Uterus (tissue), 2 donors: ENCODE data around the gene PCBP2.

Source experiments
- POLR2A ChIP-seq, 2 donors: fragments of 450-650 bp; IDR thresholded peaks; one replicate each; pipeline ENCODE4 v1.6.1; 2016; ENCODE audit warnings: antibody characterized with exemption in 2 of 2, mild to moderate bottlenecking in 1 of 2, moderate library complexity in 1 of 2
- TF ChIP-seq, protein P1 (sequence below), 4 experiments: fragments of 200-600 bp in 2 of 4; fragments of 450-650 bp in 2 of 4; sonication (generic) in 2 of 4; IDR thresholded peaks; one replicate each; pipeline ENCODE4 v1.5.1; 2016 to 2019; ENCODE audit warnings: antibody characterized with exemption in 4 of 4, mild to moderate bottlenecking in 2 of 4, moderate library complexity in 1 of 4

DNA sequence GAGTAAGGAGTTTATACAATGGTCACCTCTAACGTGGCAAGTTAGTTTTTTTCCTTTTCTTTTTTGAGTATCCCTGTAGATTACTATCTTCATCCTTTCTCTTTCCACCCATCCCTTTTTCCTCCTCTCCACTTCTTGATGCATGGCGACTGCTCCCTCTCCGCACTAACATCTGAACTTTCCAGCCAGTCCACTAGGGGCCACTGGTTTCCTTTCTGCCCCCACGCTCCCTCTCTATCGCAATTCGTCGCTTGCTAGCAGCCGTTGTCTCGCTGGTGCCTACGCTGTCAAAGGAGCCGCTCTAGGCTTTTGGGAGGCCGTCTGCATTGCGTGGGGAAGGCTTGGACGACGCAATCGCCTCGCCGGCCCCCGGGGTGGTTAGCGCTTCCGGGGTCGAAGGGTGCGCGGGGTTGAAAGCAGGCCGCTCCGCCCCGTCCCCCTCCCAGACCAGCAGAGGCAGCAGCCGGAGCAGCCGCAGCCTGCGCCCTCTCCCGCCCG is at the start of gene PCBP2:
- TF ChIP-seq, protein P1, sequence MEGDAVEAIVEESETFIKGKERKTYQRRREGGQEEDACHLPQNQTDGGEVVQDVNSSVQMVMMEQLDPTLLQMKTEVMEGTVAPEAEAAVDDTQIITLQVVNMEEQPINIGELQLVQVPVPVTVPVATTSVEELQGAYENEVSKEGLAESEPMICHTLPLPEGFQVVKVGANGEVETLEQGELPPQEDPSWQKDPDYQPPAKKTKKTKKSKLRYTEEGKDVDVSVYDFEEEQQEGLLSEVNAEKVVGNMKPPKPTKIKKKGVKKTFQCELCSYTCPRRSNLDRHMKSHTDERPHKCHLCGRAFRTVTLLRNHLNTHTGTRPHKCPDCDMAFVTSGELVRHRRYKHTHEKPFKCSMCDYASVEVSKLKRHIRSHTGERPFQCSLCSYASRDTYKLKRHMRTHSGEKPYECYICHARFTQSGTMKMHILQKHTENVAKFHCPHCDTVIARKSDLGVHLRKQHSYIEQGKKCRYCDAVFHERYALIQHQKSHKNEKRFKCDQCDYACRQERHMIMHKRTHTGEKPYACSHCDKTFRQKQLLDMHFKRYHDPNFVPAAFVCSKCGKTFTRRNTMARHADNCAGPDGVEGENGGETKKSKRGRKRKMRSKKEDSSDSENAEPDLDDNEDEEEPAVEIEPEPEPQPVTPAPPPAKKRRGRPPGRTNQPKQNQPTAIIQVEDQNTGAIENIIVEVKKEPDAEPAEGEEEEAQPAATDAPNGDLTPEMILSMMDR (IDR thresholded peaks at IDR 0.05), result peak; percentile 84 to 97 (median 93)
- peak; percentile 69 to 78 for TF ChIP-seq POLR2A (IDR thresholded peaks at IDR 0.05)
